ENCODE data around the gene PIEZO1. TPM values are rescaled to one million over a fixed set of nuclear protein-coding genes. Genes with fewer than 3 reads are reported as not detected.

Gene PIEZO1
- total and polyA plus RNA-seq, 10 of the 15 experiments (the other 5 are each of a cell fraction or from before 2014, with no cell fraction given) = 1.3 to 169 (median 33.4) TPM

DNA sequence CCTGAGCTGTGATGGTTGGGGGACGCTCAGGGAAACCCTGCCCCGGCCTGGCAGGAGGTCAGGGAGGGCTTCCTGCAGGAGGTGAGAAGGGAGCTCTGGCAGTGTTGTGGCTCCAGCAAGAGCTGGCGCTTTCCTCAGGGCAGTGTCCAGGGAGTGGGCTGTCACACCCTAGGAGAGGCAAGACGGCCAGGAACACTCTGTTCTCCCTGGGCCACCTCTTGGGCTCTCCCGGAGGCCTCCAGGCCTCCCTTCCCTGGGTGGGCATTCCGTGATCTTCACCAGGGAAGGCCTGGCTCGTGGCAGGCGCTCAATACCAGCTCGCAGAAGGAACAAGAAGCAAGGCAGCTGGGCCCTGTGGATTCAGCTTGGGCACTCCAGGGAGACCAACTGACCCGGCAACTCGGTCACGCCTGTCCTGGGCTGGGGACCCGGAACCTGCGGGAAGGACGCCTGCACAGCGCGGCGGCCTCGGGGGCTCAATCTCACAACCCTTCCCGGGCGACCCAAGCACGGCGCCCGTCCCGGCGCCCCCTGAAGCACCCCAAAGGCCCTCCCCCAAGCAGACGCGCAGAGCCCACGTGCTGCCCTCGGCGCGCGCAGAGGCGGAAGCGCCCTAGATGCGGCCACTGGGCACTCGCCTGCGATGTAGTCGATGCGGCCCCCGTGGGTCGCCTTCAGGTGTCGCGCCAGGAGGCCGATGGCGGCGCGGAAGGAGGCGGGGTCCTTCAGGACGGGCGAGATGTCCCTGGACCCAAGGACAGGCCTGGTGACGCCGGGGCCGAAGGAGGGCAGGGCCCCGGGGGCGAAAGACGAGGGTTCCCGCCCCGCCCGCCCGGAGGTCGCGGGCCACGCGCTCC, 26.1 kb upstream of the PIEZO1 start:
- RAD21 ChIA-PET (ENCODE audit: unreplicated experiment) = interaction anchor here (0.9 to 4.0 kb wide), 15 partner anchors 8 to 697 kb away, joined by 3 to 14 read pairs (median 4); partner anchors contain the start of genes CDH15, CDT1, PIEZO1 and ZNF778
- peak; percentile 81 for ATAC-seq
- TF ChIP-seq ELK1 (IDR thresholded peaks at IDR 0.05; ENCODE audit: low read depth, low read length) = no peak
- TF ChIP-seq ZBED1 (IDR thresholded peaks at IDR 0.05; ENCODE audit: borderline replicate concordance) = peak; percentile 5; the same call in 1 of the 2 replicates
- TF ChIP-seq IKZF1 (conservative IDR thresholded peaks at IDR 0.05) = peak; percentile 30; the same call in 1 of the 2 replicates
- TF ChIP-seq IKZF2 (IDR thresholded peaks at IDR 0.05) = no peak
- TF ChIP-seq NRF1 (conservative IDR thresholded peaks at IDR 0.05; ENCODE audit: low read depth, low read length) = peak; percentile 47
- no peak for TF ChIP-seq NFYA (IDR thresholded peaks at IDR 0.05; ENCODE audit: borderline replicate concordance, low read depth, low read length)
- TF ChIP-seq CHD1 (IDR thresholded peaks at IDR 0.05; ENCODE audit: low read depth, low read length) = no peak
- no peak for TF ChIP-seq CUX1 (IDR thresholded peaks at IDR 0.05; ENCODE audit: insufficient replicate concordance, low read depth, low read length)
- no peak for TF ChIP-seq MTA3 (IDR thresholded peaks at IDR 0.05; ENCODE audit: borderline replicate concordance, low read length)
- TF ChIP-seq RCOR1 (conservative IDR thresholded peaks at IDR 0.05; ENCODE audit: low read depth, low read length) = no peak
- no peak for TF ChIP-seq CBX3 (IDR thresholded peaks at IDR 0.05; ENCODE audit: borderline replicate concordance, low read depth)
- TF ChIP-seq, protein P1, sequence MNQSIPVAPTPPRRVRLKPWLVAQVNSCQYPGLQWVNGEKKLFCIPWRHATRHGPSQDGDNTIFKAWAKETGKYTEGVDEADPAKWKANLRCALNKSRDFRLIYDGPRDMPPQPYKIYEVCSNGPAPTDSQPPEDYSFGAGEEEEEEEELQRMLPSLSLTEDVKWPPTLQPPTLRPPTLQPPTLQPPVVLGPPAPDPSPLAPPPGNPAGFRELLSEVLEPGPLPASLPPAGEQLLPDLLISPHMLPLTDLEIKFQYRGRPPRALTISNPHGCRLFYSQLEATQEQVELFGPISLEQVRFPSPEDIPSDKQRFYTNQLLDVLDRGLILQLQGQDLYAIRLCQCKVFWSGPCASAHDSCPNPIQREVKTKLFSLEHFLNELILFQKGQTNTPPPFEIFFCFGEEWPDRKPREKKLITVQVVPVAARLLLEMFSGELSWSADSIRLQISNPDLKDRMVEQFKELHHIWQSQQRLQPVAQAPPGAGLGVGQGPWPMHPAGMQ (IDR thresholded peaks at IDR 0.05; ENCODE audit: borderline replicate concordance) = no peak

More for the DNA sequence above, 26.1 kb upstream of the PIEZO1 start:
- Histone ChIP-seq H4K20me1 (ENCODE audit: control insufficient read depth, insufficient read depth) (no peaks in the 10 kb centered on the region), H2AFZ (ENCODE audit: control insufficient read depth, low read depth, low read length) (peak overlapping the region; percentile 69), H3K9me3 (replicated peaks; ENCODE audit: control insufficient read depth, insufficient read depth, low read length) (no peaks in the 10 kb centered on the region), H3K4me1 (ENCODE audit: control insufficient read depth, insufficient read depth, low read length) (peaks cover 20% of the 10 kb centered on the region), H3K27me3 (replicated peaks in 1 of 2; ENCODE audit: control insufficient read depth in 2 of 2, insufficient read depth in 2 of 2, low read length in 1 of 2) (no peaks in the 10 kb centered on the region), H3K79me2 (ENCODE audit: control insufficient read depth, insufficient read depth, low read length) (peaks cover 30% of the 10 kb centered on the region), H3K36me3 (ENCODE audit: control insufficient read depth in 2 of 2, insufficient read depth in 2 of 2, low read length in 1 of 2) (peaks cover 6 to 34% of the 10 kb centered on the region in 2 experiments; a peak in 3 of 4 replicates), H3K9ac (ENCODE audit: control insufficient read depth, insufficient read depth, low read length) (peak overlapping the region; percentile 88), H3K27ac (ENCODE audit: control insufficient read depth, insufficient read depth) (peak overlapping the region; percentile 95), H3K4me2 (ENCODE audit: control insufficient read depth, insufficient read depth) (peak overlapping the region; percentile 85), H3K4me3 (peak overlapping the region; percentile 85)
- ChIA-PET POLR2A (interaction anchor here (0.5 to 4.2 kb wide), 9 partner anchors 10 to 381 kb away, joined by 3 to 30 read pairs (median 4); no protein-coding TSS in a partner anchor), SMC1A (ENCODE audit: uncharacterized antibody, unreplicated experiment) (interaction anchor here (0.9 to 2.0 kb wide), 9 partner anchors 11 to 405 kb away, joined by 3 to 7 read pairs (median 5); partner anchors contain the start of genes GALNS and TRAPPC2L), CTCF (interaction anchor here (0.6 to 3.2 kb wide), 9 partner anchors 15 to 406 kb away, joined by 3 to 19 read pairs (median 7); partner anchors contain the start of genes CTU2, GALNS, RNF166 and TRAPPC2L)
- DNase-seq (ENCODE audit: low read depth, low spot score) (no peak), FAIRE-seq (peak; percentile 89)
- in situ Hi-C loops (cut with MboI) (no loop called here), intact Hi-C loops (cut with micrococcal nuclease; ENCODE audit: unreplicated experiment) (loop anchor here (5.0 kb wide), 2 partner anchors 46 to 159 kb away; partner anchors contain the start of genes CYBA, GALNS and TRAPPC2L)
- WGBS (ENCODE audit: insufficient coverage, insufficient replicate concordance, low lambda C conversion rate, missing lambda C conversion rate) = under 1% methylated on average over 53 of the region's 65 CpGs
- BruUV-seq (replicated peaks) = no TSS peak

Data from GM12878 (cell line).